ENCODE data around the gene KSR2.

- no peak for TF ChIP-seq BHLHE40 (IDR thresholded peaks at IDR 0.05; ENCODE audit: low read depth, low read length)
- no peak for TF ChIP-seq CTCF (conservative IDR thresholded peaks at IDR 0.05; ENCODE audit: low read depth, low read length)
- no peak for TF ChIP-seq MXI1 (IDR thresholded peaks at IDR 0.05; ENCODE audit: borderline replicate concordance, low read depth, low read length)
- no peak for TF ChIP-seq POLR2A (IDR thresholded peaks at IDR 0.05; ENCODE audit: low read depth, low read length)
- no peak for TF ChIP-seq MAFK (IDR thresholded peaks at IDR 0.05; ENCODE audit: low read depth, low read length)
- TF ChIP-seq FOS (IDR thresholded peaks at IDR 0.05; ENCODE audit: low read depth, low read length), result no peak
- TF ChIP-seq SMC3 (IDR thresholded peaks at IDR 0.05; ENCODE audit: low read depth, low read length), result no peak
- TF ChIP-seq RAD21 (IDR thresholded peaks at IDR 0.05; ENCODE audit: low read length), result no peak
- no peak for TF ChIP-seq CEBPB (IDR thresholded peaks at IDR 0.05; ENCODE audit: low read depth, low read length)
- no peak for TF ChIP-seq USF2 (IDR thresholded peaks at IDR 0.05; ENCODE audit: low read depth, low read length)
- no peak for TF ChIP-seq MAZ (IDR thresholded peaks at IDR 0.05; ENCODE audit: borderline replicate concordance, low read depth, low read length)
- no peak for TF ChIP-seq ELK1 (IDR thresholded peaks at IDR 0.05; ENCODE audit: borderline replicate concordance, low read depth, low read length)
- TF ChIP-seq RFX5 (IDR thresholded peaks at IDR 0.05; ENCODE audit: low read depth, low read length), result no peak
- TF ChIP-seq RCOR1 (IDR thresholded peaks at IDR 0.05; ENCODE audit: insufficient replicate concordance, low read length), result no peak
Measured at GRCh38 chr12:117461732-117462131, 507.1 kb downstream of the KSR2 start.

All from IMR-90 (cell line).